Suprapubic skin (tissue), 3 donors: ENCODE results near the gene RNGTT.

Source experiments
- CTCF ChIP-seq, 2 donors: fragments of 200-600 bp in 1 of 2; fragments of 450-650 bp in 1 of 2; sonication (generic) in 1 of 2; IDR thresholded peaks; one replicate each; pipeline ENCODE4 v1.5.1; 2016 to 2019; ENCODE audit warnings: antibody characterized with exemption in 2 of 2, mild to moderate bottlenecking in 1 of 2, moderate library complexity in 1 of 2
- EP300 ChIP-seq: sonication (generic); formaldehyde crosslinking; IDR thresholded peaks from one replicate; pipeline ENCODE4 v1.6.1; 2017; ENCODE audit warnings: antibody characterized with exemption

GRCh38 chr6:88669475-88669874 lies 293.9 kb downstream of the RNGTT start:
- TF ChIP-seq CTCF (IDR thresholded peaks at IDR 0.05), result no peak
- TF ChIP-seq EP300, result no peak
